GM12801 (cell line): Measurements from ENCODE around the gene A1BG.

Experiments used
- CTCF ChIP-seq: IDR thresholded peaks from one replicate; pipeline ENCODE4 v1.5.1; 2011; ENCODE audit warnings: control low read depth; ENCODE audit not compliant: insufficient read length; ENCODE audit errors: extremely low read depth

The A1BG gene

GRCh38 chr19:58353717-58354477 is 605 bp upstream of the A1BG start:
- no peak for TF ChIP-seq CTCF

GRCh38 chr19:58351990-58352755 is 1.1 kb downstream of the A1BG start:
- no peak for TF ChIP-seq CTCF

- TF ChIP-seq CTCF, result no peak
Observed at GRCh38 chr19:58351558-58351878, 1.8 kb downstream of the A1BG start.

GRCh38 chr19:58350871-58351557 is 2.3 kb downstream of the A1BG start:
- no peak for TF ChIP-seq CTCF

GRCh38 chr19:58350001-58350861 is 3.1 kb downstream of the A1BG start:
- no peak for TF ChIP-seq CTCF

GRCh38 chr19:58349590-58349989 is 3.7 kb downstream of the A1BG start:
- TF ChIP-seq CTCF, result no peak
